ENCODE measurements around the gene GPR141. TPM values are rescaled to one million over a fixed set of nuclear protein-coding genes. Genes with fewer than 3 reads are reported as not detected.
A peak's percentile ranks its signal among the peaks of the same experiment; 100 is the strongest.

Gene GPR141
- total and polyA plus RNA-seq, 8 donors, result 0.32 to 1.6 (median 0.78) TPM; not detected in 4

DNA sequence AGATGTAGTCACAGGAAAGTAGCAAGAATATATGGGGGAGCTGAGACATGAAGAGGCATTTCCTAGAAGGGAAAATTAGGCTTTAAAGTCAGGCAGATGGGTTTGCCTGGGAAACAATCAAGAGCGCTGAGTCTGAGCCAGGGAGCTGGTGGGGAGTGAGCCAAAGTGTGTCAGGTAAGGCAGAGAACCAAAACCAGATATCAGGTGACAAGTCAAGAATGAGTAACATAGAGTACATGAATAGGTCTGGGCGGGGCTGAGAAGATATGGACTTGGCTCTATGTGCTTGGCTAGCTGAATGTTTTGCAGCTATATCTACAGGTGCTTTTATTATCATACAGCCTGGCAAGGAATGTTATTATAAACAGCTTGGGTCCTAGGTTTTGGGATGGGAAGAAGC, 49.3 kb downstream of the GPR141 start:
- no peaks in the 10 kb centered on the region for H3K9me3 ChIP-seq
- H3K4me3 ChIP-seq, result no peak overlapping the region
- intact Hi-C loops (cut with DNase I), result no loop called here
- no peak overlapping the region for H3K27ac ChIP-seq
- DNase-seq, result peak in 4 of 6 donors; percentile 27 to 59 (median 53)
- no peak for FAIRE-seq
- H3K27me3 ChIP-seq, result no peaks in the 10 kb centered on the region
- TF ChIP-seq, protein P1, sequence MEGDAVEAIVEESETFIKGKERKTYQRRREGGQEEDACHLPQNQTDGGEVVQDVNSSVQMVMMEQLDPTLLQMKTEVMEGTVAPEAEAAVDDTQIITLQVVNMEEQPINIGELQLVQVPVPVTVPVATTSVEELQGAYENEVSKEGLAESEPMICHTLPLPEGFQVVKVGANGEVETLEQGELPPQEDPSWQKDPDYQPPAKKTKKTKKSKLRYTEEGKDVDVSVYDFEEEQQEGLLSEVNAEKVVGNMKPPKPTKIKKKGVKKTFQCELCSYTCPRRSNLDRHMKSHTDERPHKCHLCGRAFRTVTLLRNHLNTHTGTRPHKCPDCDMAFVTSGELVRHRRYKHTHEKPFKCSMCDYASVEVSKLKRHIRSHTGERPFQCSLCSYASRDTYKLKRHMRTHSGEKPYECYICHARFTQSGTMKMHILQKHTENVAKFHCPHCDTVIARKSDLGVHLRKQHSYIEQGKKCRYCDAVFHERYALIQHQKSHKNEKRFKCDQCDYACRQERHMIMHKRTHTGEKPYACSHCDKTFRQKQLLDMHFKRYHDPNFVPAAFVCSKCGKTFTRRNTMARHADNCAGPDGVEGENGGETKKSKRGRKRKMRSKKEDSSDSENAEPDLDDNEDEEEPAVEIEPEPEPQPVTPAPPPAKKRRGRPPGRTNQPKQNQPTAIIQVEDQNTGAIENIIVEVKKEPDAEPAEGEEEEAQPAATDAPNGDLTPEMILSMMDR (IDR thresholded peaks at IDR 0.05), result no peak
- no peaks in the 10 kb centered on the region for H3K36me3 ChIP-seq
- ATAC-seq, result peak; percentile 83 to 97 (median 92)
- no peaks in the 10 kb centered on the region for H3K4me1 ChIP-seq
- WGBS, 2 donors, result 30 to 44% methylated on average over 2 of the region's 2 CpGs

DNA sequence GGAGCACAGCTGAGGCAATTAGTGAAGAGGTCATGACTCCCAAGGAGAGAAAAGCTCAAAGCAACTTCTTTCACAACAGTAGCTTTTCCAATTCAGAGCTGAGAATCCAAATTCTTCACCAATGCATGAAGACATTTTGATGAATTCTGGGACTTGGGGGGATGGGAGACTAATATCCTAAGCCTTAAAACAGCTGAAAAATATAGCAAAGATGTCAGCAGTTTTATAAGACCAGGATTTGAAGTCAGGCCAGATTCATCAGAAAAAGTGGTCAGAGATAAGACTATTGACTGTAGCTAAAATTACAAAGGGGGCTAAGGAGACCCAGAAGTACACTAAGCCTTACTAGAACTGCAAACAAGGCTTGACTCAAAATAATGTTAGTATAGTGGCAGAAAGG, 51.6 kb downstream of the GPR141 start:
- no peak for DNase-seq
- no peak for FAIRE-seq
- Histone ChIP-seq H3K36me3 (no peaks in the 10 kb centered on the region), H3K27me3 (no peaks in the 10 kb centered on the region), H3K4me3 (no peak overlapping the region), H3K27ac (no peak overlapping the region), H3K9me3 (no peaks in the 10 kb centered on the region), H3K4me1 (no peaks in the 10 kb centered on the region)
- no peak for ATAC-seq
- TF ChIP-seq, protein P1 (IDR thresholded peaks at IDR 0.05), result no peak
- intact Hi-C loops (cut with DNase I), result no loop called here

DNA sequence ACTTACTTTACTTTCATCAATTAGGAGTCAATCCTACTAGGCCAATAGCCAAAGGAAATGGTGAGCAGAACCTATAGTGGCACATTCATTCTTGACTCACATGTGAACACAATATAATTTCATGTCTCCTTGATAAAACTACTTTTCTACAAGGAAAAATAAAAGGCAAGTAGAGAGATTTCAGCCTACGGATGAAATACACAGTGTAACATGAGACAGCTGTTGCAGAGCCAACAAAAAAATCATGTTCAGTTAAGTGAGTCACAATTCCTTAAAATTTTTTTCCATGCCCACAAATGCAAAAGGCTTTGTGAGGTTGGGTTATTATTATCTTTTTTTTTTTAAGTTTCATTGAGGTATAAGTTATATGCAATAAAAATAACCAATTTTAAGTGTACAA, 54.8 kb downstream of the GPR141 start:
- Histone ChIP-seq H3K4me3 (no peak overlapping the region), H3K36me3 (no peaks in the 10 kb centered on the region), H3K9me3 (no peaks in the 10 kb centered on the region), H3K27ac (no peak overlapping the region), H3K4me1 (no peaks in the 10 kb centered on the region), H3K27me3 (no peaks in the 10 kb centered on the region)
- WGBS, 2 donors, result 51 to 61% methylated on average over 1 of the region's 1 CpG
- intact Hi-C loops (cut with DNase I), result no loop called here
- FAIRE-seq (no peak), DNase-seq (no peak), ATAC-seq (no peak)
- TF ChIP-seq, protein P1 (IDR thresholded peaks at IDR 0.05), result no peak

DNA sequence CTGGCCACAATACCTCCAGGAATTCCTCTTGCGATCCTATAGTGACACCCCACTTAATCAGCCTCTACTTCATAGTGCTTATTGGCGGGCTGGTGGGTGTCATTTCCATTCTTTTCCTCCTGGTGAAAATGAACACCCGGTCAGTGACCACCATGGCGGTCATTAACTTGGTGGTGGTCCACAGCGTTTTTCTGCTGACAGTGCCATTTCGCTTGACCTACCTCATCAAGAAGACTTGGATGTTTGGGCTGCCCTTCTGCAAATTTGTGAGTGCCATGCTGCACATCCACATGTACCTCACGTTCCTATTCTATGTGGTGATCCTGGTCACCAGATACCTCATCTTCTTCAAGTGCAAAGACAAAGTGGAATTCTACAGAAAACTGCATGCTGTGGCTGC, 56.8 kb downstream of the GPR141 start:
- TF ChIP-seq, protein P1 (IDR thresholded peaks at IDR 0.05), result no peak
- Histone ChIP-seq H3K27me3 (no peaks in the 10 kb centered on the region), H3K27ac (no peak overlapping the region), H3K9me3 (no peaks in the 10 kb centered on the region), H3K4me3 (no peak overlapping the region), H3K36me3 (no peaks in the 10 kb centered on the region), H3K4me1 (no peaks in the 10 kb centered on the region)
- WGBS, 2 donors, result 86% methylated on average over 7 of the region's 7 CpGs
- ATAC-seq (no peak), FAIRE-seq (no peak), DNase-seq (no peak)
- intact Hi-C loops (cut with DNase I), result no loop called here

DNA sequence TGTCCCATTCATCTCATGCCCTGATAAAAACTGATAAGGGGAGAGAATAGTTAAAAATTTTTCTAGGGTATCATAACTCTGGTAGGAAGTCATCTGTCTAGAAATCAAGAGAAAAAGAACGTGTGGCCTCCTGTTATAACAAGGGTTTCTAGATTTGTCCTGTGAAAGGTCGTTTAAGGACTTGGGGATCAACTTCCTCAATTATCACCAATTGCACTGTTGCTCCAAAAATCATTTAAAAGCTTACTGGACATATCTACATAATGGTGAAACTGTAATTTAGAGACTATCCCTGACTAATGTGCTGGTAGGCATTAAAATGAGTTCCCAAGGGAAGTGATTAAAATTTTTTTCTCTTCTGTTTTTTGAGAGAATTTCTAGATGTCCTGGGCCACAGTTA, 58.2 kb downstream of the GPR141 start:
- FAIRE-seq (no peak), DNase-seq (no peak), ATAC-seq (no peak)
- H3K36me3 ChIP-seq, result no peaks in the 10 kb centered on the region
- intact Hi-C loops (cut with DNase I), result no loop called here
- no peaks in the 10 kb centered on the region for H3K27me3 ChIP-seq
- no peaks in the 10 kb centered on the region for H3K4me1 ChIP-seq
- no peak overlapping the region for H3K27ac ChIP-seq
- no peak overlapping the region for H3K4me3 ChIP-seq
- no peaks in the 10 kb centered on the region for H3K9me3 ChIP-seq
- TF ChIP-seq, protein P1 (IDR thresholded peaks at IDR 0.05), result no peak
- WGBS, 2 donors, result 29 to 35% methylated on average over 2 of the region's 2 CpGs
